ENCODE data around the gene WASF1. TPM values are rescaled to one million over a fixed set of nuclear protein-coding genes. Genes with fewer than 3 reads are reported as not detected.

WASF1 gene
- total RNA-seq, 4 donors from 2014 or later, result 10.7 to 20.9 (median 16.3) TPM

- 76 to 82% methylated on average over 5 of the region's 5 CpGs for WGBS, 2 donors
- Histone ChIP-seq H3K9me3 (no peaks in the 10 kb centered on the region), H3K4me1 (no peaks in the 10 kb centered on the region), H3K27ac (no peak overlapping the region), H3K4me3 (no peak overlapping the region), H3K27me3 (peaks cover 0 to 37% (median 0%) of the 10 kb centered on the region in 4 donors), H3K36me3 (no peaks in the 10 kb centered on the region)
- no peak for DNase-seq
- TF ChIP-seq, protein P1, sequence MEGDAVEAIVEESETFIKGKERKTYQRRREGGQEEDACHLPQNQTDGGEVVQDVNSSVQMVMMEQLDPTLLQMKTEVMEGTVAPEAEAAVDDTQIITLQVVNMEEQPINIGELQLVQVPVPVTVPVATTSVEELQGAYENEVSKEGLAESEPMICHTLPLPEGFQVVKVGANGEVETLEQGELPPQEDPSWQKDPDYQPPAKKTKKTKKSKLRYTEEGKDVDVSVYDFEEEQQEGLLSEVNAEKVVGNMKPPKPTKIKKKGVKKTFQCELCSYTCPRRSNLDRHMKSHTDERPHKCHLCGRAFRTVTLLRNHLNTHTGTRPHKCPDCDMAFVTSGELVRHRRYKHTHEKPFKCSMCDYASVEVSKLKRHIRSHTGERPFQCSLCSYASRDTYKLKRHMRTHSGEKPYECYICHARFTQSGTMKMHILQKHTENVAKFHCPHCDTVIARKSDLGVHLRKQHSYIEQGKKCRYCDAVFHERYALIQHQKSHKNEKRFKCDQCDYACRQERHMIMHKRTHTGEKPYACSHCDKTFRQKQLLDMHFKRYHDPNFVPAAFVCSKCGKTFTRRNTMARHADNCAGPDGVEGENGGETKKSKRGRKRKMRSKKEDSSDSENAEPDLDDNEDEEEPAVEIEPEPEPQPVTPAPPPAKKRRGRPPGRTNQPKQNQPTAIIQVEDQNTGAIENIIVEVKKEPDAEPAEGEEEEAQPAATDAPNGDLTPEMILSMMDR (IDR thresholded peaks at IDR 0.05), result no peak
- no peak for TF ChIP-seq POLR2A (IDR thresholded peaks at IDR 0.05)
- intact Hi-C loops (cut with DNase I), result no loop called here
Observed at GRCh38 chr6:110064744-110065524, 114.5 kb downstream of the WASF1 start.

- no peak overlapping the region for H3K27ac ChIP-seq
- no peaks in the 10 kb centered on the region for H3K36me3 ChIP-seq
- no peak for DNase-seq
- H3K4me3 ChIP-seq, result no peak overlapping the region
- intact Hi-C loops (cut with DNase I), result no loop called here
- TF ChIP-seq, protein P1 (IDR thresholded peaks at IDR 0.05), result no peak
- no peak for TF ChIP-seq POLR2A (IDR thresholded peaks at IDR 0.05)
- peaks cover 0 to 37% (median 0%) of the 10 kb centered on the region in 4 donors for H3K27me3 ChIP-seq
- H3K4me1 ChIP-seq, result no peaks in the 10 kb centered on the region
- no peaks in the 10 kb centered on the region for H3K9me3 ChIP-seq
- WGBS, 2 donors, result 81 to 83% methylated on average over 4 to 6 of the region's 6 CpGs
Observed at GRCh38 chr6:110063594-110064263, 115.7 kb downstream of the WASF1 start.

DNA sequence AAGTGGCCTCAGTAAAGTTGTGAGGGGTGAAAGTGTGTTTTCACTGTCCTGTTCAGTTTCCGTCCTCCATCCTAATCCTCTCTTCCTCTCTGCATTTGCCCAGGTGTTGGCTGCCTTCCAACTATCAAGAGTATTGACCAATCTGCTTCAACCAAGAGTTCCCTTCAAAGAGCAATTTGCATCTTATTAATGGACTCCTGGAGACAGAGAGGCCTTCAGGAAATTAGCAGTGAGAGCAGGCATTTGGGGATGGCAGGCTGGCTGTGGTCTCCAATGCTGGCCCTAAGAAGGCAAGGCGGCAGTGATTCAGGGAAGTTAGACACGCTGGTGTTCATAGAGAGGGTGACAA is 124.1 kb downstream of the WASF1 start:
- TF ChIP-seq, protein P1 (IDR thresholded peaks at IDR 0.05), result no peak
- H3K27me3 ChIP-seq, result peaks cover 0 to 3% (median 0%) of the 10 kb centered on the region in 4 donors
- no peak overlapping the region for H3K4me3 ChIP-seq
- H3K4me1 ChIP-seq, result peaks cover 0 to 7% (median 0%) of the 10 kb centered on the region in 3 donors
- DNase-seq, result no peak
- H3K27ac ChIP-seq, result no peak overlapping the region
- H3K36me3 ChIP-seq, result no peaks in the 10 kb centered on the region
- intact Hi-C loops (cut with DNase I), result loop anchor here (10.0 kb wide), 1 partner anchor 339 kb away; no protein-coding TSS in a partner anchor
- WGBS, 2 donors, result 71 to 72% methylated on average over 3 of the region's 3 CpGs
- no peaks in the 10 kb centered on the region for H3K9me3 ChIP-seq

DNA sequence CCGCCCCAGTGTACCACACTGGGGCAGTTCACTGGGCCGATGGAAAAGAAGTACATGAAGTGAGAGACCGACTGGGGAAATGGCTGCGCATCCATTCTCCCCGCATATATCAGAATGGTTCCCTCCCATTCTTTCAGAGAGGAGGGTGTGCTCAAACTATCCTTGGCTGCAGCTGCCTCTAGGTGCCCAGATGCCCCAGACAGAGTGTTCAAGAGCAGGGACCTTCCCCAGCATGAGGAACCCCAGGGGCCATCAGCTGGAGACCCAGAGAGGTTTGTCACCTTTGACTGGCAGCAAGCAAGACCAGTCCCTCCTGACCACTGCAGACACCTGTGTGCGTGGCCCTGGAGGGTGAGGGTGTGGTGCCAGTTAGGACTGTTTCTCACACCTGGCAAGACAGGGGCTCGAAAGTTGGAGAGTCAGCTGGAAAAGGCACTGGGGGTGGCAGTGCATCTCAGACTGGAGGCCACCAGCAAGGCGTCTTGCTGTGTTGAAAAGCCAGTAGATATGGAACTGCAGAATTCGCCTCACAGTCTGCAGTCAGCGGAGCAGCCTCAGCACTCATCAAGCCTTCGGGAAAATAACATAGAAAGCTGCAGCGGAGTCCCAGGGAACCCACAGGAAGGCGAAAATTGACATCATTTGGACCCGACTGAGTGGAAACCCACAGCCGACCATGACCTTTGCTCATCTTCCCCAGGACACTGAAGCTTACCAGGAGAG is 124.6 kb downstream of the WASF1 start:
- intact Hi-C loops (cut with DNase I), result loop anchor here (5.0 to 10.0 kb wide), 2 partner anchors 340 to 348 kb away; no protein-coding TSS in a partner anchor
- Histone ChIP-seq H3K36me3 (no peaks in the 10 kb centered on the region), H3K4me1 (peaks cover 0 to 12% (median 0%) of the 10 kb centered on the region in 3 donors), H3K27me3 (no peaks in the 10 kb centered on the region), H3K4me3 (no peak overlapping the region), H3K9me3 (no peaks in the 10 kb centered on the region), H3K27ac (no peak overlapping the region)
- DNase-seq, result no peak
- no peak for TF ChIP-seq POLR2A (IDR thresholded peaks at IDR 0.05)
- TF ChIP-seq, protein P1 (IDR thresholded peaks at IDR 0.05), result no peak
- 80 to 86% methylated on average over 10 to 12 of the region's 15 CpGs for WGBS, 2 donors

All from esophagus squamous epithelium (tissue), 5 donors.